GM21360 (cell line): Measurements from ENCODE around the gene CD99L2.
A peak's percentile ranks its signal among the peaks of the same experiment; 100 is the strongest.

Source experiments
- ATAC-seq: cut with Tn5 transposase; IDR thresholded peaks from one replicate; pipeline ENCODE4 v1.9.1; 2021; ENCODE audit warnings: mild to moderate bottlenecking, moderate library complexity; ENCODE audit not compliant: unreplicated experiment

The CD99L2 gene

DNA sequence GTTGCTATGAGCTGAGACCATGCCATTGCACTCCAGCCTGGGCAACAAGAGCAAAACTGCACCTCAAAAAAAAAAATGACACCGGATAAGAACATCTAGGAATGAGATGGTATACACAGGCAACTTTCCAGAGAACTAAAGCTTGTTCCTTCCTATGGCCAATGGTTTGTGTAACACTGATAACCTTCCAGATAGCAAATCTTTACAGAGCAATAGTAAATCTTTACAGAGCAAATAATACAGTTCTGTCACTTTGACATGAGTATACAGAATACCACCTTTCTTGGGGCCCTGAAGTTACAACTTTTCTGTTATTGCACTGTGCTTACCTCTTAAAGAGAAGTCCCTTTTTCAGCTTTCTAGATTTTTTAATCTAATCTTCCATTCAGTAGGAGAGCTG lies 91.6 kb downstream of the CD99L2 start:
- no peak for ATAC-seq

DNA sequence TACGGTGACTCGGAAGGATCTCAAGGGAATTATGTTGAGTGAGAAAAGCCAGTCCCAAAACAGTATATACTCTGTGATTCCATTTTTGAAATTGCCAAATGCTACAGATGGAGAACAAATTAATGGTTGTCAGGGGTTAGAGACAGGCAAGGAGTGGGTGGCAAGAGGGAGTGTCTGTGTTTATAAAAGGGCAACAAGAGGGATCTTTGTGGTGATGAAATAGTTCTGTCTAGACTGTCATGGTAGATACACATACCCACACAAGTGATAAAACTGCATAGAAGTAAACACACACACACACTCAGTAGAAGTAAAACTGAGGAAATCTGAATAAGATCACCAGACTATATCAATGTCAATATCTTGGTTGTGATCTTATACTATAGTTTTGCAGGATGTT lies 92.7 kb downstream of the CD99L2 start:
- no peak for ATAC-seq

DNA sequence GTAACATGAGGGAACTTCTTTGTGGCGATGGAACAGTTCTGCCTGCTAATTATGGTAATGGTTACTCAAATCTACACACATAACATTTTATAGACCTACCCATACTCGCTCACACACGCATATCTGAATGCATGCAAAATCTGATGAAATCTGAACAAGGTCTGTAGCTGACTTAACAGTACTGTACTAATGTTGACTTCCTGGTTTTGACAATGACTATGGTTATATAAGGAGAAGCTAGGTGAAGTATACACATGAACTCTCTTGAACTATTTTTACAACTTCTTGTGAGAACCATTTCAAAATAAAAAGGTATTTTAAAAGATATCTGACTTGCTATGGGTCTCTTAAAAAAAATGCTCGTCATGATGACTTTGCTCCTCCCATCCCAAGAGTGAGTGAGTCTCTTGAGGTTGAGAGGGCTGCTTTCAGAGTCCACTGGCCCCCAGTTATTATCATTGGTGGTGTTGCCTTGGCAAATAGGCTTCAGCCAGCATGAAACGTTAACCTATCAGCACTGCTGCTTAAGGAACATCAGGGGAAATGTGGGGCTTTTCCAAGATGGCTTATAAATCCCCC lies 105.4 kb downstream of the CD99L2 start:
- ATAC-seq: no peak

DNA sequence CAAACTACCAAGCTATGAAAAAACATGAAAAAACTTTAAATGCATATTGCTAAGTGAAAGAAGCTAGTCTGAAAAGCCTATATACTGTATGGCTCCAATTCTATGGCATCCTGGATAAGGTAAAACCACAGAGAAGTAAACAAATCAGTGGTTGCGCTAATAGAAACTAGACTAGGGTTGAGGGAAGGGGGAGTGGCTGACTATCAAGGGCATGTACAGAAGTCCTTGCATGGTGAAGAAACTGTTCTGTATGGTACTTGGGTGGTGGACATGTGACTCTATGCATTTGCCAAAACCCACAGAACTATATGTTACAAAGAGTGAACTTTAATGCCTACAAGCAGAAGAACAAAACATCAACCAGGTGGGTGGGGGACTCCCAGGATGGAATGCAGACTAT lies 108.4 kb downstream of the CD99L2 start:
- ATAC-seq: no peak

DNA sequence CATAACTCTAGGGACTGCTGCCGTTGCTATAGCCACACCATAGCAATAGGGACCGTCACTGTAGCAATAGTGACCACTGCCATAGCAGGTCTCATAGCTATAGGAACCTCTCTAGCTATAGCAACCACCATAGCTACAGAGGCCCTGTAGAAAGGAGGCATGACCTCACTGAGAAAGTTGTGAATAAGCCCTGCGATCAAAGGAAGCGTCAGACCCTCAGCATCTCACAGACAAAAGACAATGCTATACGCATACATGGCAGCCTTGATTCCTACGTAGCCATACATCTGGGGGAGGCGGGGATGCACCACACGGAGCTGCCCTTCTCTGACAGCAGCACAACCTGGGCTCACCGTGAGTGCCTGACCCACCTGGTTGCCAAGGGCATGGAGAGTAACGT lies 116.8 kb downstream of the CD99L2 start:
- ATAC-seq: no peak

DNA sequence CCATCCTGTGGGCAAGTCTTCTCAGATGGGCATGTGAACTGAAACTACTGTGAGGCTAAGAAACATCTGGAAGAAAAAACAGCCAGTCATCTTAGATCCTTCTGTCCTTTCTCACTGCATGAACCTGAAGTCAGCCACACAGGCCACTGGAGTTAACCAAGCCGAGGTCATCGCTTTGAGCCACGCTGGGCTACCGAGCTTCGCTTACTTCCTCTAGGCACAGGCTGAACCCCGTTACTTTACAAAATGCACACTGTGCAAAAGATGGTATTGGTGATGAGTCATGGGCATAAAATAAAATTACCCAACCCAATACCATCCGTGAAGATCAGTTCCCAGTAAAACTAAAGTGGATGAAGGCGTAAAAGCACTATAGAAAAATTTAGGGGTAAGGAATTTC lies 119.1 kb downstream of the CD99L2 start:
- ATAC-seq: no peak

DNA sequence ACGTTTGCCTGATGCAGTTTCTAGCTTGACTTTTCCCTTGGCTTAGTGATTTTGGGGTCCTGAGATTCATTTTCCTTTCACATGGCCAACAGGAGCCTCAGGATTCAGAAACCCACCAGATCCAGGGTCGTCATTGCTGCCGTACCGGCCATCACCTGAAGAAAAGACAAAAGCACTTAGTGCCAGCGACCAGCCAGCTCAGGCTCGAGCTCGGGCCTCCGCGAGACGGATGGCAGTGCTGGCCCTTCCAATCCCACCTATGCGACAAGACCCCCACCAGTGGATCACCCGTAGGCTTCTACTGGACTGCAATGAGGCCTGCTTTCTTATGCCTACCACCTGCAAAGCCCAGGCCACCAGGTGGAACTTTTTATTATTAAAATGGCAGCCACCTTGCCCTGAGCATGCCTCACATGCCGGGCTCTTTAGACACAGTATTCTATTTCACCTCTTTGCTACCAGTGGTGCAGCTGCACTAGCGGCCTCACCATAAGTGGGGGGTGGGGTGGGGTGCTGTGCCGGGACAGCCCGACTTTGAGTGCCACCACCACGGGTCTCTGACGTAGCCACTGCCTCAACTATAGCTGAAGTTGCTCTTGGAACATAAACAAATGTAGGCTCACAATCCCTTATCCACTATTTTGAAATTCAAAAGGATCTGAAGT lies 121.0 kb downstream of the CD99L2 start:
- ATAC-seq: no peak

DNA sequence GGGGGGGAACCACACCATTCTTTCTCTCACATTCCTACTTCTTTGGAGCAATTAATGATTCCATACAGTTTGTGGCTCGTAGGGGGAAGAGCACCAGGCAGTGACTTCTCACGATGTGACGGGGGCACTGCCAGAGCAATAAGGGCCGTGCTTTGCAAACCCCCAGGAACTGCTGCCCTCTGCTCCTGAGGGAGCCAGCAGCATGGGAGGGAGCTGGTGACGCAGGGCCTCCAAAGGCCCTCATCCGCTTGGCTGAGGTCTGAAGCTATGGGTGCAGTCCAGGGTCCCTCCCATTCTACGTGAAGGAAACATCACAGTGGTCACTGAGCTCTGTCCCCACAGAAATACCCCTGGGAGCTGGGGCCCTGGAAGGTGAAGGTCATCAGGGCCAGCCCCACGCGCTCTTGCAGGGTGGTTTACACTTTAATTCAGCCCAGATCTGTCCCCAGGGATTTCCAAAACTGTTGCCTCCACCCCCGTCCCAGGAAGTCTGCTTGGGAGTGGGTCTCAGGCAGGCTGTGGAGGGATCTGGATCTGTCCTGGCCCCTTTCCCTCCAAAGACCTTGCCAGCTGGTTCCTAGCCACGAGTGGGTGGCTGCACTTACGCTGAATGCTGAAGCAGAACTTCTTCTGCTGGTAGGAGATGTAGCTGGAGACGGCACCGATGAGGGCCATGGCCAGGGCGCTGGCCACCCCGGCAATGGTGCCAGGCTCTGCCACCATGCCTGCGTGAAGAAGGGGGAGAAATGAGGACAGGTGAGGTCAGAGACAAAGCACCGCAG lies 122.7 kb downstream of the CD99L2 start:
- no peak for ATAC-seq

DNA sequence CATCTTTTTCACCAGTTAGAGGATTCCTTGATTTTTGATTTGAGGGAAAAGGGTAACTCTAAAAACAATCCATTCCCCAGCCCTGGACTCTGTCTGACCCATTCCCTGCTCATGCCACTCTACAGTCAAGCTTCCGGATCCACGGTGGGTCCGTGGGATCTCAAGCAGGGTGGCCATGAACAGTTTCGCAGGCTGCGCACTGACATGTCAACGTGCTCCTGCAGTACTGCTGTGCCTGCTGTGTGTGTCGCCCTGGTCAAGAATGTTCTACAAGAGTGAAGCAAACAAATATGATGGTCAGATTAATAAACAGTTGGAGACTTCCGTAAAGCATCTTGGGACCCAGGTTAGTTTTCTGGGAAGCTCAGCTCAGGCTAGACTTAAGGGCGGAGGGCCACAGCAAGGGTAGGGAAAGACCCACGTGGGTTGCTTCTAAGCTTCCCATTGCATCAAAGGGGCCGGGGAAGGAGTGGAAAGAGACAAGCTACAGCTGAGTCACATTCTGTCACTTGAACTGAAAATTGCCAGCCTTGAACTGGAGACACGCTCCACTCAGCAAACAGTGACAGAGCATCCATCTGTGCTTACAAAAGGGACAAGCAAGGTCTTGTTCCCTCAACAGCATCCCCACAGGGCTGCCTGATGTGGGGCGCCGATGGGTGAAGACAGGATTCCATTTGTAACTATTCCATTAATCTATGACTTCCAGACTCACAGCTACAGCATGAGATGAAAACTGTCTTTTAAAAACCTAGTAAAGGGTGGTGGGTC lies 123.5 kb downstream of the CD99L2 start:
- no peak for ATAC-seq

DNA sequence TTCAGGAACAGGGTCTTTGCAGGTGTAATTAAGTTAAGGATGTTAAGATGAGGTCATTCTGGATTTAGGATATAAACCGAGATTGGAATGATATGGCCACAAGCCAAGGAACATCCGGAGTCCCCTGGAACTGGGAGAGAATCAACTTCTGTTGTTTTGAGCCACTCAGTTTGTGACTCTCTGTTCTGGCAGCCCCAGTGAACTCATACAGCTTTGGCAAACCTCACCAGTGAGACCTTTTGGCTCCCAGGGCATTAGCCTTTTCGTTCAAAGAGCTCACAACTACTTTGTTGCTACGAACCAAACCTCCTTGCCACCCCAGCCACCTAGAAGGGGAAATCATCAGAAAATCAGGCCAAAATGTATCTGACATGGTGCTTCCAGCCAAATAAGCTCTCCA lies 124.8 kb downstream of the CD99L2 start:
- ATAC-seq: no peak

DNA sequence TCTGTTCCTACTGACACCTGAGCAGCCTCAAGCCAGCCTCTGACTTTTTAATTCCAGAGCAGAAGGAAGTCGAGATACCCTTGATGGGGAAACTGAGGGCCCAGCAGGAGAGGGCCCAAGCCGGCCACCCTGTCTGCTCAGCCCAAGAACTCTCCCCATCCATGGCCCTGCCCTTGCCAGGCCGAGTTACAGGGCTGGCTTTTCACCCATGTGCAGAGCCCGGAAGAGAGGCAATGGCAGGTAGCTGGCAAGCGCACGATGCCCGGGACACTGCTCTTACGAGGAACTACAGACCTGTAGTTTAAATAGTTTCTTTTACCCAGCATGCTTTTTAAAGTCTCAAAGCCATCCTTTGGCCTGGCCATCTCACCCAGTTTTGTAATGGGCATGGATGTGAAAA lies 125.4 kb downstream of the CD99L2 start:
- no peak for ATAC-seq

DNA sequence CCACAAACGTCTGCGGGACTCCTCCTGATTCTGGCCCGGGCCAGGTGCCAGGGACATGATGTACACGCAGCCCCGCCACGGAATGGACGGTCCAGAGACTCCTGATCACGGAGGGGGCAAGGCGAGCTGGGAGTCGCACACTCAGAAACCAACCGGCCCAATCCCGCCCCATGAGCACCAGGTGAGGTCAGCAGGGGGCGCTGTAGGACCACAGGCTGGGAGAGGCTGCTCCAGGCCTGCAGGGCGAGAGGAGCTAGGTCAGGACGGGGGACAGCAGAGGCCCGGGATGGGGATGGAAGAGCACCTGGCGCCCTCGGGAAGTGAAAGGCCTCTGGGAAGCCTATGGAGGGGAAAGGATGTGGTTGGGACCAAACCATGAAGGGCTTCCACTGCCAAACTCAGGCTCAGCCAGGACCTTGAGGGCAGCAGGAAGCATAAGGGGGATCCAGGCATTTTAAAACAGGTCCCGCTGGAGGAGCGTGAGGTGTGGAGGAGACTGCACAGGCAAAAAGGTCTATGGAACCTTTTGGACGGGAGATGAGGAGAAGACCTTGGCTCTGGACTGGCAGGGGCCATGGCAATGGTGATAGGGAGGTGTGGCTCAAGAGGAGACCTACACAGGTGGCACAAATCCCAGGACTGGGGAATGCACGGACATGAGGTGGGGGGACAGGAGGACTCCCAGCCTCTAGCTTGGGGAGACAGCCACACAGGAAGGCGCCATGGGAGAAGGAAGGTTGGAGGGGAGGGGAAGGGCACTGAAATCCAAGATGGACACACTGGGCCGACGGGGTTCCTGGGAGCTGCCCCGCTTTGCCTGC lies 126.1 kb downstream of the CD99L2 start:
- peak; percentile 72 for ATAC-seq

DNA sequence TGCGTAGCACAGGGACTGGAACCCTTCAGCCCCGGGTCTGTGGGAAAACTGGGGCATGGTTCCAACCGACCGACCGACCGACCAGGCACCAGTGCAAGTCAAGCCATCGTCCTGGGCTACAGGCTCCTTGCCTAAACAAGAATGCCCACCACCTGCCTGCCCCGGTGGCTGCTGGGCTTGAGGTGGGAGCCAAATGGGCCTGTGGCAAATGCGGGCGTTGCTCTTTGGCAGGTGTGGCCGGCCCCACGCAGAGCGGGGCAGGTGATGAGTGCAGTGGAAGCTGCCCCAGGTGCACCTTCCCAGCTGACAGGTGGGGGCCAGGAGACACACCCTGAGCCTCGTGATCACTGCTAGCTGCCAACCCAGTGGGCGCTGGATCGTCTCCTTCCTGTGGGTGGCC lies 127.4 kb downstream of the CD99L2 start:
- no peak for ATAC-seq

DNA sequence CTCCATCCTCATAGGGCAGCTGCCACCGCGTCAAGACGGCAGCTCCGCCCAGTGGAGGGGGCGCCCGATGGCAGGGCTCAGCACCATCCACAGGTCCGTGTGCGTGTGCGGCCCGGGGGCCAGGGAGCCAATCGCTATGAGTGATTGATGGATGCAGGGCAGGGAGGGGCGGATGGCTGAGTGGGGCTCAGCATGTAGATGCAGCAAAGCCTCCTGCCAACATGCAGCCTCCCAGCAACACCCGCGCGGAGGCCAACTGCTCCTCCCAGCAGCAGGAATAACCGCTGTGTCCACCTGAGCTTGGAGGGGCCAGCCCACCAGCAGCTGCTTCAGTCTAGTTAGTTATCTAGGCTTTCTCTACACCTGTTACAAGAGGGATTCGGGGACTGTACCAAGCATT lies 127.8 kb downstream of the CD99L2 start:
- ATAC-seq: no peak

DNA sequence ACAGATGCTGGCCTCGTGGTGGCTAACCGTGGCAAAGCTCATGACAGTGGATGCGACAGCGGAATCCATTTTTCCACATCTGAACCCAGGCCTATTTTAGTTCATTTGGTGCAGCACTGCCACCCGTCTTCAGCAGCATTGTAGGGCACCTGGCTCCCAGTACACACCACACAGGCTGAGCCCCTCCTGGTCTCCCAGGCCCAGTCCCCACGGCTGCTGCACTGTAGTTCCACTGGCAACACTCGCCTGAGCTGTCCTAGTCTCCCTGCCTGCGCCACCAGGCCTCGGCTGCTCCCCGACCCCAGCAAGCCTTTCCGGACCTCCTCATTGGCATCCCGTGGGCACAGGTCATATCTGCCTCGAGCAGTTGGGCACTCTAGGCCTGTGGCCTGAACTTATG lies 129.1 kb downstream of the CD99L2 start:
- no peak for ATAC-seq

DNA sequence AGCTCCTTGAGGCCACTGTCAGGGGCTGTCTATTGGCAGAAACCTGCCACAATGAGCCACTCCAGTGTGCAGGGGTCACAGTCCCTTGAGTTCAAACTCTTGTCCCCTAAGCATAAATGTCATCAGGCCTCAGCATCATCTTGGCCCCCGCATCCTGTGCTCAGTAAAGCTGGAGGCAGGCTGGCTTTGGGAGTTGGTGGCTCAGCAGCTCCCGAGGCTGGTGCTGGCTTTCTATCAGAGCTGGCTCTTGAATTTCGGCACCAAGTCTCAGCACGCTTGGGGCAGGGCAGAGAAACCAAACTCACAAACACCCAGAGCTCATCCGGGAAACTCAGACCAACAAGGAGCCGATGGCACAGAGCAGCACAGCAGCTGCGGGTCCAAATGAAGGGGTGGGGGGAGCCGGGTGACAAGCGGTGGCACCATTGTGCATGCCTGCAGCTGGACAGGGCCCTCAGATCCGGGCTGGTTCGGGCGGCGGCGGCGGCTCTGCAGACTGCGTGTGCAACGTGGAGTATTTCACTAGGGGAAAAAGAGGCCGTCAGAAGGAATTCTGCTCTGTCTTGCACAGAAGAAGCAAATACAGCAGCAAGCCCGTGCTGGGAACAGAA lies 129.8 kb downstream of the CD99L2 start:
- ATAC-seq: no peak

DNA sequence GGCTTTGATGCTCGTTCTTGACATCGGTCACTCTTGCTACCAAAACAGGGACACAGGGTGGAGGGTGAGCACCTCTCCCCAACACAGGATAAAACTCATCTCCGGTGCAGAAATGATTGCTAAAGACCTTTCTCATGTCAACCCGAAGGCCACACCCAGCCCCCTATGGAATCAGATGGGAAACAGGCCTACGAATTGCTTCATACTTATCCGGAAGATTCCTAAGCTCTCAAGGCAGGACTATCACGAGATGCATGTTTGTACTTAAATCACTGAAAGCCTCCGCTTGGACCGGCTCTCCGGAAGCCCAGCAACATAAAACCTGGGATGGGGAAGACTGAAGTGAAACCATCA lies 130.4 kb downstream of the CD99L2 start:
- ATAC-seq: no peak

DNA sequence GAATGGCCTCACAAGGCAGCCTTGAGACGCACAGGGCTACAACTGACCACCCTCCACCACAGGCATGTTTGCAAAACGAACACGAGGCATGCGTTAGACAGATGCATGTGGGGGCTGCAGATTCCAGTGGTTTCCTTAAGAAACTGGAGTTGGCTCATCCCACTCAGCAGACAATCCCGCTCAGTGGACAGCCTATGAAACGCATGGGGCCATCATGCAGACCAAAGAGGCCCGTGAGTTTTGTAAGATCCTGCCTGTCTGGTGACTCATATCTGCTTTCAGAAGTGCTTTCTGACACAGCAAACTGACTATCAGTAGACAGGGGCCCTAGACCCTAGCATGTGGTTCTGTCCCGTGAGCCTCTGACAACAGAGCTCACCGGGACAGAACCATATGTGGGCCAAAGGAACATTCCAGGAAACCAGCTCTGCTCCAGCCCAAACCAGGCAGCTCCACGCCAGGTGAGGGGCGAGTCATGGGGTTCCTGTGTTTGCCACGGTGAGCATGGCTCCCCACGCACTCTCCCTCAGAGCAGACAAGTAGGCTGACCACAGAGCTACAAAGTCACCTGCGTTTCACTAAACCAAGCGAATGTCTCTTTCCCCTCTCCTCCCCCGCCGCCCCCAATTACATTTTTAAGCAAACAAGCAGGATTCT lies 130.9 kb downstream of the CD99L2 start:
- ATAC-seq: no peak

DNA sequence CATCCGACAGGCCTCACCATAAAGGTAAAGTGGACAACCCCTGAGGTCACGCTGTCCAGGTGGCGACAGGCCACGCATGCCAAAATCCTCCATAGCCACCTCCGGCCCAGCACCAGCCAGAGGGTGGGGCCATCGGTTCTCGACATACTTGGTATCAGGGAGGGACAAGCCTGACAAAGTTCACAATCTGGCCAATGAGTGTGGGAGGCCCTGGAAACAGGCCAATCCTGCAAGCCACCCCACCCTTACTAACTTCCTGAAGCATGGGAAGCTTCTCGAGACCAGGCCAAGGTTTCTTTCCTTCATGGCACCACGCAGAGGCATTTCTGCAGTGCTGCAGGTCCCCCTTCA lies 131.4 kb downstream of the CD99L2 start:
- no peak for ATAC-seq
